Breast epithelium (tissue), 3 donors: ENCODE measurements around the gene ITIH6.

ENCODE experiments used
- POLR2AphosphoS5 ChIP-seq, 3 donors: sonication (generic); formaldehyde crosslinking; IDR thresholded peaks; one replicate each; pipeline ENCODE4 v1.6.1; 2017; ENCODE audit warnings: antibody characterized with exemption in 3 of 3
- TF ChIP-seq, protein P1 (sequence below), 3 donors: fragments of 450-650 bp; IDR thresholded peaks; one replicate each; pipeline ENCODE4 v1.5.1; 2016 to 2017; ENCODE audit warnings: antibody characterized with exemption in 3 of 3, mild to moderate bottlenecking in 3 of 3, moderate library complexity in 3 of 3

DNA sequence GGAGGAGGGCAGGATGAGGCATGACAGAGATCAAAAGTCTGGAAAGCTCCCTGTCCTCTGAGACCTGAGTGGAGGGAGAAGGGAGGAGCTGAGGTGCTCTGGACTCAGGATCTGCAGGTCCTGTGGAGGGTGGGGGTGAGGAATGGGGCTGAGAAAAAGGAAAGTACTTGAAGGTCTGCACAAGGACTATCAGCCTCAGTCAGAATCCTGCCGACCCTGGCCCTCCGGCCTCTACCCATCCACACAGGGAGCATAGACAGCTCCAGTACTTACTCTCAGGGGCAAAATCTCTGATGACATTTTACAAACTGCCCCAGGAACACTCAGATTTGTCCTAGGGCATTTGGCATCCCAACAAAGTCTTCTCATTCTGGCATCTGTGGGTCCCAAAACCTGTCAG lies 991 bp upstream of the ITIH6 start:
- TF ChIP-seq, protein P1, sequence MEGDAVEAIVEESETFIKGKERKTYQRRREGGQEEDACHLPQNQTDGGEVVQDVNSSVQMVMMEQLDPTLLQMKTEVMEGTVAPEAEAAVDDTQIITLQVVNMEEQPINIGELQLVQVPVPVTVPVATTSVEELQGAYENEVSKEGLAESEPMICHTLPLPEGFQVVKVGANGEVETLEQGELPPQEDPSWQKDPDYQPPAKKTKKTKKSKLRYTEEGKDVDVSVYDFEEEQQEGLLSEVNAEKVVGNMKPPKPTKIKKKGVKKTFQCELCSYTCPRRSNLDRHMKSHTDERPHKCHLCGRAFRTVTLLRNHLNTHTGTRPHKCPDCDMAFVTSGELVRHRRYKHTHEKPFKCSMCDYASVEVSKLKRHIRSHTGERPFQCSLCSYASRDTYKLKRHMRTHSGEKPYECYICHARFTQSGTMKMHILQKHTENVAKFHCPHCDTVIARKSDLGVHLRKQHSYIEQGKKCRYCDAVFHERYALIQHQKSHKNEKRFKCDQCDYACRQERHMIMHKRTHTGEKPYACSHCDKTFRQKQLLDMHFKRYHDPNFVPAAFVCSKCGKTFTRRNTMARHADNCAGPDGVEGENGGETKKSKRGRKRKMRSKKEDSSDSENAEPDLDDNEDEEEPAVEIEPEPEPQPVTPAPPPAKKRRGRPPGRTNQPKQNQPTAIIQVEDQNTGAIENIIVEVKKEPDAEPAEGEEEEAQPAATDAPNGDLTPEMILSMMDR (IDR thresholded peaks at IDR 0.05): no peak
- no peak for TF ChIP-seq POLR2AphosphoS5 (IDR thresholded peaks at IDR 0.05)
